Lower leg skin (tissue), 3 donors: Measurements from ENCODE around the gene HEPACAM.

Experiments
- POLR2A ChIP-seq, 2 donors: fragments of 450-650 bp; IDR thresholded peaks; one replicate each; pipeline ENCODE4 v1.6.1; 2016 to 2017; ENCODE audit warnings: antibody characterized with exemption in 2 of 2, mild to moderate bottlenecking in 1 of 2, moderate library complexity in 1 of 2
- TF ChIP-seq, protein P1 (sequence below), 3 donors: fragments of 450-650 bp; IDR thresholded peaks; one replicate each; pipeline ENCODE4 v1.5.1; 2016; ENCODE audit warnings: antibody characterized with exemption in 3 of 3, mild to moderate bottlenecking in 3 of 3, moderate library complexity in 2 of 3

- TF ChIP-seq, protein P1, sequence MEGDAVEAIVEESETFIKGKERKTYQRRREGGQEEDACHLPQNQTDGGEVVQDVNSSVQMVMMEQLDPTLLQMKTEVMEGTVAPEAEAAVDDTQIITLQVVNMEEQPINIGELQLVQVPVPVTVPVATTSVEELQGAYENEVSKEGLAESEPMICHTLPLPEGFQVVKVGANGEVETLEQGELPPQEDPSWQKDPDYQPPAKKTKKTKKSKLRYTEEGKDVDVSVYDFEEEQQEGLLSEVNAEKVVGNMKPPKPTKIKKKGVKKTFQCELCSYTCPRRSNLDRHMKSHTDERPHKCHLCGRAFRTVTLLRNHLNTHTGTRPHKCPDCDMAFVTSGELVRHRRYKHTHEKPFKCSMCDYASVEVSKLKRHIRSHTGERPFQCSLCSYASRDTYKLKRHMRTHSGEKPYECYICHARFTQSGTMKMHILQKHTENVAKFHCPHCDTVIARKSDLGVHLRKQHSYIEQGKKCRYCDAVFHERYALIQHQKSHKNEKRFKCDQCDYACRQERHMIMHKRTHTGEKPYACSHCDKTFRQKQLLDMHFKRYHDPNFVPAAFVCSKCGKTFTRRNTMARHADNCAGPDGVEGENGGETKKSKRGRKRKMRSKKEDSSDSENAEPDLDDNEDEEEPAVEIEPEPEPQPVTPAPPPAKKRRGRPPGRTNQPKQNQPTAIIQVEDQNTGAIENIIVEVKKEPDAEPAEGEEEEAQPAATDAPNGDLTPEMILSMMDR (IDR thresholded peaks at IDR 0.05), result no peak
- TF ChIP-seq POLR2A (IDR thresholded peaks at IDR 0.05), result no peak
Observed at GRCh38 chr11:124943254-124943616, 7.4 kb upstream of the HEPACAM start.
